Posterior vena cava (tissue), 2 donors: ENCODE results near the gene MAN1A1. TPM values are rescaled to one million over a fixed set of nuclear protein-coding genes. Genes with fewer than 3 reads are reported as not detected.

ENCODE experiments used
- DNase-seq: peaks from one replicate; pipeline ENCODE4 v3.0.0-alpha.2; 2020; ENCODE audit warnings: low spot score
- intact Hi-C, 2 donors: fragments of 100-400 bp; cut with DNase I; formaldehyde crosslinking; loops; one replicate each; pipeline versions ENCODE4 v1.14.1 to v1.14.2; 2022 to 2023
- total RNA-seq, 2 donors: library from RNA; stranded (reverse); fragmentation: NEBNext Ultra II Directional; extraction: Animal tissue kit (Norgen Biotek cat#: 25700); gene quantifications; one replicate each; pipeline ENCODE4 v1.2.1, GENCODE V29; 2021
- donor health status: DM: yes; HTN: yes; CAD: no.
- donor health status: DM: yes; HTN: yes; CAD: no.

MAN1A1 gene
- total RNA-seq, 2 donors from 2014 or later, result 60.6 to 65.3 TPM

GRCh38 chr6:119284861-119285521 lies 64.6 kb downstream of the MAN1A1 start:
- intact Hi-C loops, result no loop called here
- no peak for DNase-seq

- DNase-seq, result no peak
- intact Hi-C loops, result no loop called here
Observed at GRCh38 chr6:119283979-119284545, 65.5 kb downstream of the MAN1A1 start.

- no peak for DNase-seq
- intact Hi-C loops, result no loop called here
Observed at GRCh38 chr6:119283214-119283613, 66.3 kb downstream of the MAN1A1 start.

GRCh38 chr6:119280668-119281067 lies 68.9 kb downstream of the MAN1A1 start:
- DNase-seq, result no peak
- intact Hi-C loops, result no loop called here

GRCh38 chr6:119280080-119280479 lies 69.5 kb downstream of the MAN1A1 start:
- DNase-seq, result no peak
- intact Hi-C loops, result no loop called here

GRCh38 chr6:119278625-119279024 lies 70.9 kb downstream of the MAN1A1 start:
- intact Hi-C loops, result no loop called here
- DNase-seq, result no peak

- intact Hi-C loops, result no loop called here
Observed at GRCh38 chr6:119277052-119277451, 72.5 kb downstream of the MAN1A1 start.

GRCh38 chr6:119276211-119276610 lies 73.3 kb downstream of the MAN1A1 start:
- intact Hi-C loops, result no loop called here

More at GRCh38 chr6:119277052-119277451, 72.5 kb downstream of the MAN1A1 start:
- DNase-seq, result no peak

GRCh38 chr6:119274197-119274595 lies 75.4 kb downstream of the MAN1A1 start:
- intact Hi-C loops, result no loop called here
- no peak for DNase-seq

More at GRCh38 chr6:119276211-119276610, 73.3 kb downstream of the MAN1A1 start:
- DNase-seq, result no peak

GRCh38 chr6:119273272-119274196 lies 76.0 kb downstream of the MAN1A1 start:
- DNase-seq, result no peak
- intact Hi-C loops, result no loop called here

- DNase-seq, result no peak
- intact Hi-C loops, result no loop called here
Observed at GRCh38 chr6:119270545-119270944, 79.0 kb downstream of the MAN1A1 start.

- intact Hi-C loops, result no loop called here
Observed at GRCh38 chr6:119269266-119270103, 80.1 kb downstream of the MAN1A1 start.

GRCh38 chr6:119267126-119267905 lies 82.2 kb downstream of the MAN1A1 start:
- intact Hi-C loops, result no loop called here
- DNase-seq, result no peak

More at GRCh38 chr6:119269266-119270103, 80.1 kb downstream of the MAN1A1 start:
- DNase-seq, result no peak

- no peak for DNase-seq
- intact Hi-C loops, result no loop called here
Observed at GRCh38 chr6:119264854-119265397, 84.6 kb downstream of the MAN1A1 start.

GRCh38 chr6:119262612-119263011 lies 86.9 kb downstream of the MAN1A1 start:
- no peak for DNase-seq
- intact Hi-C loops, result no loop called here

GRCh38 chr6:119261944-119262284 lies 87.6 kb downstream of the MAN1A1 start:
- intact Hi-C loops, result no loop called here
- DNase-seq, result no peak

- DNase-seq, result no peak
- intact Hi-C loops, result no loop called here
Observed at GRCh38 chr6:119259027-119259426, 90.5 kb downstream of the MAN1A1 start.

- DNase-seq, result no peak
- intact Hi-C loops, result no loop called here
Observed at GRCh38 chr6:119257726-119258125, 91.8 kb downstream of the MAN1A1 start.
